ENCODE results near the gene MYBPHL.
"Not testable (repeated sequence)": the region's sequence is repeated elsewhere in the genome, so short reads cannot be mapped to it uniquely, and the experiment has no call there.

MYBPHL gene

DNA sequence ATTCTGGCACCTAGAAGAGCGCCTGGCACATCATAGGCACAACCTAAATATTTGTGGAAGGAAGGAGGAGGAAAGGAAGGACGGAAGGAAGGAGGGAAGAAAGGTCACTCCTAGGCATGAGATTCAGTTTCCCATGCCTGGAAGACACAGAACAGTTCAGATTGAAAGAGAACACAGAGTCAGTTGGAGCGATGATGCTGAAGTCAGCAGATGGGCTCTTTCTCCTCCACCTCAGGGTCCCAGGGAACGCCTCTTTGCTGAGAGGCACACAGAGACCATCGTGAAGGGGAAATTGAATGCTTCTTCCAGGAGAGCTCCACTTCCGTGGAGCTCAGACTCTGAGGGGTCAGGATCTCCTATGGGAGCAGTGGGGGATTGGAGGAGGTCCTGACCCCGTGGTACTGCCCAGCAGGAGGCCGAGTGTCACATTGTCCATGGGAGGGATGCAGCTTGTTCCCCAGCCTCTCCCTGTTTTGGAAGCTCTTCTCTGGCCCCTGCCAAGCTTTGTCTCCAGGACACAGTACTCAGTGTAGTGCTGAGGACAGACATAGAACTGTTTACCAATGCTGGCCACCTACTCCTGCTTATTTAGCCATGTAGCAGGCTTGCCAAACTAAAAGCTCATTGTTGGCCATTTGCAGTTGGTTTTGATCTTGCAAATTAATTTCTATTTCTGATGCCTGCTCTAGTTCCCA, 2.4 kb downstream of the MYBPHL start:
- DNase-seq, result no peak

DNA sequence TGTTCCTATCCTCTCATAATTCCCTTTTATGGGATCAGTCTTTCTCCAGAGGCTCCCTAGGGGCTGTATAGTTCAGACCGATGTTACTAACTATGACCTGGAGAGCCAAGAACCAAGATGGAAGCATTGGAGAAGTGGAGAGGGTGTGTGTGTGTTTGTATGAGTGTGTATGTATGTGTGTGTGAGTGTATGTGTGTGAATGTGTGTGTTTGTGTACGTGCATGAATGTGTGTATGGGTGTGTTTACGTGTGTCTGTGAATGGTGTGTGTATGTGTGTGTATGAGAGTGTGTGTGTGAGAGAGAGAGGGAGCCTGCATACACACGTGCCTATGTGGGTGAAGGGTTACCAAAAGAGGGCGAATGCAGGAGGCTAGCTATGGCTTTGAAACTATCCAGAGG, 4.9 kb downstream of the MYBPHL start:
- no peak for DNase-seq

GRCh38 chr1:109300650-109301151, 6.1 kb downstream of the MYBPHL start:
- DNase-seq, result no peak

DNA sequence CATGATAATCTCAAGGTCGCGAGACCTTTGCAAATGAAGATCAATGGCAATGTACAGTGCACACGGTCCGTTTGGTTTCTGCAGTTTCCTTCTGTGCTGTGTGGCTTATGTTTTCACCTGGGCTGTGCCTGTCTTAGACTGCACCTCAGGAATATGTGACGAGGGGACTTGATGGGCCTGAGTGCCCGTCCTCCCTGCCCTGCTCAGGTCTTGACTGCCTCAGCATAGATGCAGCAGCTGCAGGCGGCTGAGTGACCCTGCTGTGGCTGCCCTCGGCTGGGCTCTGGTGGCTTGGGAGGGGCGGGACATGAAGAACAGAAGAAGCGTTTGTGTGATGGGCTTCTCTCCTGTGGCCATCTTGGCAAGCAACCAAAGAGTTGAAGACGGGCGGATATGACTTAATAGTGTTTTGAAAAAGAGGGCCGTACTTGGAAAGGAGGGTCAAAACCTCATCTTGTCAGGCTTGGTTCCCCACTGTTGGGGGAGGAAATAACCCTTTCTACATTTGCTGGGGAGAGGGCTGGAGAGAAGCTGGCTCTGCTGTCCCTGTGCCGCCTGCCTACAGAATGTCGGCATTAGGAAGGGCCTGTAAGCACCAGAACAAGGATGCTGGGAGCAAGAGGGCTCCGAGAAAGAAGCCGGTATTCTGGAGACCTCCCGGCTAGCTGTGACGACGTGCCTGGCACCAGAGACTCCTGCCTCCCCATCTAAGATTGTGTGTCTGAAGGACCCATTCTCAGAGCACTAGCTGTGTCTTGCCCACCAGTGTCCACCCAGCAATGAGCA, 7.1 kb downstream of the MYBPHL start:
- DNase-seq, result no peak

DNA sequence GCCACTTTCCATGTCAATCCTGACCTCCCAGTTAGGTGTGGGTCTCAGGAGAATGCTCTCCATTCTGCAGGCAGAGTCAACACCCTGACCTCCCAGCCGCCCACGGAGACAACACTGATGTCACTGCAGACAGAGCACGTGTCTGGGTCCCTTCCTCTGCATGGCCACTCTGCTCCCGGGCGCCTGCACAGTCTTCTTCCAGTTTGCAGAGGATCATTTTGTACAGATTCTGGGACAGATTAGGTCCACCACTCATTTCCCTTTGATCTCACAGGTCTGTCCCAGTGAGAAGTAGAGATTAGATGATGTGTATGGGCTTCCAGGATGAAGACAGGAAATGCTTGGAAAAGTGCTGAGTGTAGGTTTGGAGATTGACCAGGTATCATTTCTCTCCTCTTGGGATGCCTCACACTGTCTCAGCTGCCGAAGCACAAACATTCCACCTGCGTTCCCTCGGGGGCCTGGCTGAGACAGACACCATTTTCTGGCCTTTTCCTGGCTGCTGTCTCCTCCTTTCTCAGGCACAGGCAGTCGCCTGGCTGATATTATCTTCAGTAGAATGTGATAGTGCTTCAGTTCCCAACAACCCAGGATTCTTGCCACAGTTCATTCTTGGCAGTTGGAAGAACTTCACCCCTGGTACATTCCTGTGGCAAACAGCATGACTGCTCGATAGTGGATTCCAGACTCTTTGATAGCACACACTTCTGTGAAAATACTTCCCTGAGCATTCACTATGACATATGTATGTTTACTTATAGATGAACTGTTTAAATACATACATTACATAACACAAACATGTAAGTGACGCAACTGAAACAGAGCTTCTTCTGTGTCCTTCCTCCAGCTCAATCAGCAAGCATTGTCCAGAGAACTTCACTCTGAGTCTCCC, 7.9 kb downstream of the MYBPHL start:
- no peak for DNase-seq

DNA sequence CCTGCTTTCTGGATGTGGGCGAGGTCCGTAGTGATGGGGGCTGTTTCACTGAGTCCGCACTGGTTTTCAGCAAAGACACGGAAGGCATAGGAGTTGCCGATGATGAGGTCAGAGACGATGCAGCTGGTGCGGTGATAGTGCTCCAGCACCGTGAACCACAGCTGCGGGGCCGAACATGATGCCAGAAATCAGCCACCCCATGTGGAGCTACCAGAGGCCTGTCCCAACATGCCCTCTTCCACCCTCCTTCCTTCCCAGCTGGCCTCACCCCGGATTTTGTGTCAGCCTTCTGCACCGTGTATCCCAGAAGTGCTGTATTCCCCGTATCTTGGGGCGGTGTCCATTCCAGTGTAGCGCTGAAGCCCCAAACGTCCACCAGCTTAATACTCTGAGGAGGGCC, 10.0 kb downstream of the MYBPHL start:
- DNase-seq, result no peak

GRCh38 chr1:109295712-109296415, 10.9 kb downstream of the MYBPHL start:
- DNase-seq, result no peak

- DNase-seq, result no peak
These were observed 12.3 kb downstream of the MYBPHL start for GRCh38 chr1:109294481-109294880.

DNA sequence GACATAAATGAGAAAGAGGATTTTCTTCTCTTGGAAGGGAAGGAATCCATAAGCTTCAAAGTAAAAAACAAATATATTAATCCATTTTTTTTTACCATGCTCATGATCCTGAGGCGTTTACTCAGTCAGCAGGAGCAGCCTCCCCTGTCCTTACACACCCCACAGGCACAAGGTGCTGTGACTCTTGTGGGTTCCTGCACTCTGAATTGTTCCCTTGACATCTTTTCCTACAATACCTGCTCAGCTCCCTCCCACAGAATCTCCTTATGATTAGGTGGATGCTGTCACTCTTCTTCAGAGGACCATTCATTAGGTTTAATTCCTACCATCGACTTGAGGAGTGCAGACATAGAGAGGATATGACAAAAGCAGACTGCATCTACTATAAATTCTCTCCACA, 13.8 kb downstream of the MYBPHL start:
- no peak for DNase-seq

DNA sequence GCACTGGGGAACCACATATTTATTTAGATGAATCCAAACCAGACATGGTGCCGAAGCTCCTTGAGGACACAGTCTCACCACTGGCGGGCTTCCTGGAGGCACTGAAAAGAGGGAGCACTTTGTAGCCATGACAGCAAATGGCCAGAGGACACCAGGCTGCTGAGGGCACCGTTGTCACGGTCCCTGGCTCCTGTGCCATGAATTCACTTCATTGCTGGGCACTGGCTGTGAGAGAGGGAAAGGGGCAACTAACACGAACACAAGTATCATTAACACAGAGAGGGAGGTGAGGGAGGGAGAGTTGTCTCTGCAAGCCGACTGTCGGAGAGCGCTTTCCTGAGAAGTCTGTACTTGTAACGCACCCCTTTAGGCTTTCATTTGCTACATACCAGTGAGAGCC, 14.4 kb downstream of the MYBPHL start:
- DNase-seq, result no peak

DNA sequence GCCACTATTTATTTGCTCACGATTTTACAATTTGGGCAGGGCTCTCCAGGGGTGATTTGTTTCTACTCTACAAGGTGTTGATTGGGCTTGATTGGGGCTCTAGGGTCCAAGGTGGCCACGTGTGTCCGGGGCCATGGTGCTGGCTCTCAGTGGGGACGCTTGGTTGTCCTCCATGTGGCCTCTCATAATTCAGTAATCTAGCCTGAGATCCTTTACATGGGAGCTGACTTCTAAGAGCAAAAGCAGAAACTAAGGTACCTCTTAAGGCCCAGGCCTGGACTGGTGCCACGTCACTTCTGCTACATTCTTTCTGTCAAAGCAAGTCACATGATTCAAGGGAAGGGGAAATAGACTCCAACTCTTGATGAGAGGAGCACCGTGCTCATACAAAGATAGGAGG, 15.8 kb downstream of the MYBPHL start:
- DNase-seq, result no peak

DNA sequence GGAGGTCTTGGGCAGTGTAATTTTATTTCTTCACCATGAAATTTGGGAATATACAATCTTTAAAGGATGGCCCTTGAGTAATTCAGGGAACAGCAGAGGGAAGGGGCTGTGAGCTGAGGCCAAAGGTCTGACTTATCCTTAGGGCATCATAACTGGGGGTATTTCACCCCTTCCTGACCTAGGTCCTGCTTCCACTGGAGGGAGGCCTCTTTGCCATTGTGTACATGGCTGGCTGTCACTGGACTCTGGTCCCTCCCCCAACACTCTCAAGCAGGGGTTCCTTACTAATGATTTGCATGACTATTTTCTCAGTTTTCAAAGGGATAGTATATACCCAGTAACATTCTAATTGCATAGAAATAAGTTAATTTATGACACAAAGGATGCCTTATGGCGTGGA, 16.7 kb downstream of the MYBPHL start:
- DNase-seq, result no peak

- not testable (repeated sequence) for DNase-seq
These were observed 20.0 kb downstream of the MYBPHL start for GRCh38 chr1:109286762-109287161.

- DNase-seq, result no peak
These were observed 22.8 kb downstream of the MYBPHL start for GRCh38 chr1:109283748-109284600.

DNA sequence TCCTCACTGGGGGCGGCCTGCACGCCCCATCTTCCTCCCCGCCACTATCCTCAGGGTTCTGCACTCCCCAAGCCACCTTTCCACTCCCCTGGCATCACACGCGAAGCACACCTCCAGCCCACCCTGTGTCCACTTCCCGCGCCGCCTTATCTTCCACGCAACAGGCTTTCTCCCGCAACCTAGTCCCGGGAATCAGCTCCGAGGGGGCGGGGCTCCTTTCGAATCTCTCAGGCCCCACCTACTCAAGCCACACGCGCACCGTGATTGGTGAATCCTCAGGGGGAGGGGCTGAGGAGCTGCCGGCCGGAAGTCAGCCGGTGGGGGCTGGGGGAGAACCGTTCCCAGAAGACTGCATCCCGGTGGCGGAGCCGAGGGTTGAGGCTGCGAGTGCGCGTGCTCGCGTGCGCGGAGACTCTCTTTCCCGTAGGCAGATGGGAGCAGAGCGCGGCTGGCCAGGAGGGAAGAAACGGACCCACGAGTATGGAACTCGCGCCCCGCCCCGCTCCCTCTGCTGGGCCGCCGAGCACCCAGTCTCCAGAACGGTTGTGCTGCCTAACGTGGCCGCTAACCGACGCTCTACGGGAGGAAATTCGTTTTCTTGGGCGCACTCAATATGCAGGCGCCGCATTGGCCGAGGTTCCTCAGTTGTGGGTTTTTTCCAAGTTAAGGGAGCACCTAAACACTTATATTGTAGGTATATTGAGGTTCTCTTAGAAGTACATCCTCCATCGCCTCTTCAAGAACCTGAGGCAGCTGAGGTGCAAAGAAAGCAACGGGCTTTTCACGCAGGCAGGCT, 23.7 kb downstream of the MYBPHL start, which contains the start of gene PSRC1:
TSS of gene PSRC1 (minus strand) at position 194 of the 796 bp plus-strand sequence.
- DNase-seq, result peak; percentile 80 to 89

GRCh38 chr1:109282497-109282951, 24.3 kb downstream of the MYBPHL start:
- DNase-seq, result no peak

- no peak for DNase-seq
These were observed 24.9 kb downstream of the MYBPHL start for GRCh38 chr1:109281680-109282496.

DNA sequence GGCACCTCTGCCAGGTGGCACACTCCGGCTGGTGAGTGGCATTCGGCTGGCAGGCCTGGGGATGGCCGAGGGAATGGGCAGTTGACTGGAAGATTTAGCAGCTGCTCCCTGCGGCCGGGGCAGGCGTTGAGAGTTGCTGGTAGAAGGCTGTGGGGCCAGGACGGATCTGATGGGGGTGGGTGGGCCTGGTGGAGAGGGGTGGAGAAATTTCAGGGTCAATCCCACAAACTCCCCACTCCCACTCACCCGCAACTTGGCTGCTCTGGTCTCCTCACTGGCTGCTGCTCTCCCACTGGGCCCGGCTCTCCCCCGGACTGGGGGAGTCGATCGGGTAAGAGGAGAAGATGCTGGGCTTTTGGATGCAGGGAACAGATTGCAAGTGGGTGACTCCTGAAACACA, 25.9 kb downstream of the MYBPHL start:
- no peak for DNase-seq

- DNase-seq, result no peak
These were observed 27.1 kb downstream of the MYBPHL start for GRCh38 chr1:109279615-109280278.

Data from stimulated activated CD4-positive, alpha-beta T cell treated with anti-CD3 and anti-CD28 coated beads, Interleukin-2, amount 100 ng/mL, for 48 hours (primary cell).